Astrocyte (in vitro differentiated cells and primary cell): ENCODE measurements around the gene CHD9NB. TPM values are rescaled to one million over a fixed set of nuclear protein-coding genes. Genes with fewer than 3 reads are reported as not detected.

Experiments used
- DNase-seq: peaks from one replicate; pipeline ENCODE4 v3.0.0-alpha.2; 2010; ENCODE audit warnings: low read depth
- FAIRE-seq: peaks from 2 replicates; lab custom pipeline; 2011; peaks lifted over from hg19 to GRCh38; lab: Jason Lieb, UNC
- H2AFZ ChIP-seq: 2 replicates; pipeline ENCODE4 v1.6.0; 2012; ENCODE audit warnings: low read depth, low read length, inconsistent platforms
- H3K27ac ChIP-seq: 2 replicates; pipeline ENCODE4 v1.5.1; 2011; ENCODE audit warnings: low read depth, low read length, inconsistent platforms
- H3K27me3 ChIP-seq: 2 replicates; pipeline ENCODE4 v1.6.0; 2011; ENCODE audit warnings: low read length, inconsistent platforms; ENCODE audit not compliant: insufficient read depth
- H3K36me3 ChIP-seq: 2 replicates; pipeline ENCODE4 v1.5.1; 2011; ENCODE audit warnings: low read length, inconsistent platforms; ENCODE audit not compliant: insufficient read depth
- H3K4me1 ChIP-seq: 2 replicates; pipeline ENCODE4 v1.5.1; 2011; ENCODE audit warnings: low read length, inconsistent platforms; ENCODE audit not compliant: insufficient read depth
- H3K4me2 ChIP-seq: 2 replicates; pipeline ENCODE4 v1.6.0; 2012; ENCODE audit warnings: low read length, inconsistent platforms
- H3K4me3 ChIP-seq: 2 replicates; pipeline ENCODE4 v1.5.1; 2011; ENCODE audit warnings: low read depth, mild to moderate bottlenecking, low read length, inconsistent platforms; ENCODE audit not compliant: insufficient read depth
- H3K79me2 ChIP-seq: 2 replicates; pipeline ENCODE4 v1.6.0; 2012; ENCODE audit warnings: mild to moderate bottlenecking, low read length, inconsistent platforms; ENCODE audit not compliant: insufficient read depth
- H3K9ac ChIP-seq: 2 replicates; pipeline ENCODE4 v1.6.0; 2012; ENCODE audit warnings: mild to moderate bottlenecking, low read length, inconsistent platforms
- H3K9me3 ChIP-seq: 2 replicates; pipeline ENCODE4 v1.5.1; 2012; ENCODE audit warnings: low read depth, mild to moderate bottlenecking, low read length, inconsistent platforms; ENCODE audit not compliant: insufficient read depth
- H4K20me1 ChIP-seq: 2 replicates; pipeline ENCODE4 v1.6.0; 2012; ENCODE audit warnings: low read length, inconsistent platforms; ENCODE audit not compliant: insufficient read depth
- H3K27ac Mint-ChIP-seq: one replicate; pipeline ENCODE4 v1.8.0; 2021; ENCODE audit warnings: mild to moderate bottlenecking, mixed read lengths; ENCODE audit not compliant: unreplicated experiment
- H3K27me3 Mint-ChIP-seq: one replicate; pipeline ENCODE4 v1.8.0; 2021; ENCODE audit warnings: low read depth, mixed read lengths; ENCODE audit not compliant: unreplicated experiment
- H3K36me3 Mint-ChIP-seq: one replicate; pipeline ENCODE4 v1.8.0; 2021; ENCODE audit warnings: low read depth, mixed read lengths; ENCODE audit not compliant: unreplicated experiment
- H3K4me1 Mint-ChIP-seq: one replicate; pipeline ENCODE4 v1.8.0; 2021; ENCODE audit warnings: low read depth, mixed read lengths; ENCODE audit not compliant: unreplicated experiment
- H3K4me3 Mint-ChIP-seq: one replicate; pipeline ENCODE4 v1.8.0; 2021; ENCODE audit warnings: mild to moderate bottlenecking, moderate library complexity, mixed read lengths; ENCODE audit not compliant: unreplicated experiment
- H3K9me3 Mint-ChIP-seq: one replicate; pipeline ENCODE4 v1.8.0; 2021; ENCODE audit warnings: mild to moderate bottlenecking, mixed read lengths; ENCODE audit not compliant: unreplicated experiment
- EZH2 ChIP-seq: IDR thresholded peaks from 2 replicates; pipeline ENCODE4 v1.6.1; 2012; ENCODE audit warnings: mild to moderate bottlenecking, low read length, inconsistent platforms; ENCODE audit not compliant: insufficient read depth
- total RNA-seq: library from RNA; stranded (reverse); gene quantifications from 2 replicates; pipeline ENCODE4 v1.2.1, GENCODE V29; 2021
- TF ChIP-seq, protein P1 (sequence below): IDR thresholded peaks from 2 replicates; pipeline ENCODE4 v1.5.1; 2011; ENCODE audit warnings: low read depth, mild to moderate bottlenecking, inconsistent platforms, low read length, moderate library complexity; ENCODE audit not compliant: insufficient read depth

CHD9NB gene
- total RNA-seq, 1 donor from 2014 or later, result 3.3 TPM

DNA sequence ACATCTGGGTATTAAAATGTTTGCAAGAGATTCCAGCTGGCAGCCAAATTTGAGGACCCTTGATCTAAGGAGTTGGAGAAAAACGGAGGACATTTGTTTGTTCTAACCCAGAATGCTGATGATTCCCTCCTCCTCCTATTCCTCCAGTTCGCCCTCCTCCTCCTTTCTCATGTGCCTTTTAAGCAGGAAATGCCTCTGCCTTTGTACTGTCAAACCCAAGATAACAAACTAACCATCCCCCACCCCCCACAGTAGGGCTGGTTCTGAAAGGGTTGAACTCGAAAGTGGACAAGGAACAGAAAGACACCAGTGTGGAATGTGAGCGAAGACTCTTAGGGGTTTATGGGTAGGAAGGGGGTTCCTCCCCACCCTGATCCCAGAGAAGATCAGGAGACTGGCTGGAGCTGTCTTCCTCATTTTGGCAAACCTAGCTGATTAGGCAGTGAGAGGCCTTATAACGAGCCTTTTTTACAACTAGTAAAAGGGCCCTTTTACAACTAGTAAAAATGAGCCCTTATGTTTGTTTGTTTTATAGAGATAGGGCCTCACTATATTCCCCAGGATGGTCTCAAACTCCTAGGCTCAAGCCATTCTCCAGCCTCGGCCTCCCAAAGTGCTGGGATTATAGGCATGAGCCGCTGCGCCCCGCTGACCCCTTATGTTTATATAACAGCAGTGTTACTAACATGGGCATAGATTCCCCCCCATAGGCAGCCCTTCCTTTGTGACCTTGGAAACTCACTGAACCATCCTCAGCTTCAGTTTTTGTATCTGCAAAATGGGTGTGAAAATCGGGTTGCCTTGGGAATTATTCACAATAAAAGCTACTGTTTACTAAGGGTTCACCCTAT, 3.1 kb upstream of the CHD9NB start:
- no peaks in the 10 kb centered on the region for H3K36me3 ChIP-seq
- peak overlapping the region; percentile 83 for H3K4me2 ChIP-seq
- peaks cover 41% of the 10 kb centered on the region for H3K79me2 ChIP-seq
- FAIRE-seq, result no peak
- TF ChIP-seq EZH2, result no peak
- TF ChIP-seq, protein P1, sequence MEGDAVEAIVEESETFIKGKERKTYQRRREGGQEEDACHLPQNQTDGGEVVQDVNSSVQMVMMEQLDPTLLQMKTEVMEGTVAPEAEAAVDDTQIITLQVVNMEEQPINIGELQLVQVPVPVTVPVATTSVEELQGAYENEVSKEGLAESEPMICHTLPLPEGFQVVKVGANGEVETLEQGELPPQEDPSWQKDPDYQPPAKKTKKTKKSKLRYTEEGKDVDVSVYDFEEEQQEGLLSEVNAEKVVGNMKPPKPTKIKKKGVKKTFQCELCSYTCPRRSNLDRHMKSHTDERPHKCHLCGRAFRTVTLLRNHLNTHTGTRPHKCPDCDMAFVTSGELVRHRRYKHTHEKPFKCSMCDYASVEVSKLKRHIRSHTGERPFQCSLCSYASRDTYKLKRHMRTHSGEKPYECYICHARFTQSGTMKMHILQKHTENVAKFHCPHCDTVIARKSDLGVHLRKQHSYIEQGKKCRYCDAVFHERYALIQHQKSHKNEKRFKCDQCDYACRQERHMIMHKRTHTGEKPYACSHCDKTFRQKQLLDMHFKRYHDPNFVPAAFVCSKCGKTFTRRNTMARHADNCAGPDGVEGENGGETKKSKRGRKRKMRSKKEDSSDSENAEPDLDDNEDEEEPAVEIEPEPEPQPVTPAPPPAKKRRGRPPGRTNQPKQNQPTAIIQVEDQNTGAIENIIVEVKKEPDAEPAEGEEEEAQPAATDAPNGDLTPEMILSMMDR, result no peak
- DNase-seq, result peak; percentile 73
- peaks cover 26% of the 10 kb centered on the region for H3K4me1 ChIP-seq
- Mint-ChIP-seq H3K4me3 (peak overlapping the region; percentile 89), H3K9me3 (no peaks in the 10 kb centered on the region), H3K4me1 (peaks cover 13% of the 10 kb centered on the region), H3K27ac (peak overlapping the region; percentile 96), H3K36me3 (peaks cover 4% of the 10 kb centered on the region), H3K27me3 (no peaks in the 10 kb centered on the region)
- H3K9ac ChIP-seq, result peak overlapping the region; percentile 83
- H2AFZ ChIP-seq, result peak overlapping the region; percentile 90
- no peaks in the 10 kb centered on the region for H3K9me3 ChIP-seq
- H4K20me1 ChIP-seq, result peaks cover 9% of the 10 kb centered on the region
- peak overlapping the region; percentile 79 for H3K27ac ChIP-seq
- no peaks in the 10 kb centered on the region for H3K27me3 ChIP-seq
- H3K4me3 ChIP-seq, result peak overlapping the region; percentile 65

GRCh38 chr16:53054670-53055485, 2.2 kb upstream of the CHD9NB start, which contains the start of gene CHD9:
Gene CHD9, plus strand, starts transcription at chr16:53054991. Its CDS starts 101,099 bp downstream, at chr16:53156090.
- no peaks in the 10 kb centered on the region for H3K27me3 Mint-ChIP-seq
- DNase-seq (peak; percentile 58), FAIRE-seq (no peak)

More at GRCh38 chr16:53054670-53055485, 2.2 kb upstream of the CHD9NB start, which contains the start of gene CHD9:
- Histone ChIP-seq H3K27me3 (no peaks in the 10 kb centered on the region), H3K79me2 (peaks cover 33% of the 10 kb centered on the region), H3K4me2 (peak within 1 kb of the TSS; percentile 83), H2AFZ (peak within 1 kb of the TSS; percentile 90), H3K9ac (peak within 1 kb of the TSS; percentile 83), H3K27ac (peak within 1 kb of the TSS; percentile 79), H3K36me3 (no peaks in the 10 kb centered on the region), H3K4me3 (peak within 1 kb of the TSS; percentile 65), H3K4me1 (peaks cover 26% of the 10 kb centered on the region), H3K9me3 (no peaks in the 10 kb centered on the region), H4K20me1 (peaks cover 9% of the 10 kb centered on the region)
- peak within 1 kb of the TSS; percentile 89 for H3K4me3 Mint-ChIP-seq
- H3K9me3 Mint-ChIP-seq, result no peaks in the 10 kb centered on the region
- H3K27ac Mint-ChIP-seq, result peak within 1 kb of the TSS; percentile 96
- TF ChIP-seq EZH2, result no peak
- TF ChIP-seq, protein P1, result peak; percentile 77
- peaks cover 13% of the 10 kb centered on the region for H3K4me1 Mint-ChIP-seq
- H3K36me3 Mint-ChIP-seq, result peaks cover 4% of the 10 kb centered on the region
